Astrocyte of the spinal cord (primary cell): ENCODE data around the gene S100B.

Experiments
- DNase-seq: peaks from one replicate; pipeline ENCODE4 v3.0.0; 2011; ENCODE audit warnings: low read depth, low spot score
- H3K4me3 ChIP-seq: 2 replicates; pipeline ENCODE4 v1.5.1; 2011; ENCODE audit warnings: low read depth, mild to moderate bottlenecking, low read length, moderate library complexity
- in situ Hi-C: cut with HindIII; loops from 2 replicates; pipeline ENCODE4 v1.10.0; 2017; ENCODE audit warnings: low sequenced_read_pairs
- TF ChIP-seq, protein P1 (sequence below): IDR thresholded peaks from 2 replicates; pipeline ENCODE4 v1.5.1; 2012; ENCODE audit warnings: low read depth, mild to moderate bottlenecking, low read length, inconsistent platforms

The S100B gene

GRCh38 chr21:46564391-46564790, 40.5 kb downstream of the S100B start:
- H3K4me3 ChIP-seq = no peak overlapping the region
- TF ChIP-seq, protein P1, sequence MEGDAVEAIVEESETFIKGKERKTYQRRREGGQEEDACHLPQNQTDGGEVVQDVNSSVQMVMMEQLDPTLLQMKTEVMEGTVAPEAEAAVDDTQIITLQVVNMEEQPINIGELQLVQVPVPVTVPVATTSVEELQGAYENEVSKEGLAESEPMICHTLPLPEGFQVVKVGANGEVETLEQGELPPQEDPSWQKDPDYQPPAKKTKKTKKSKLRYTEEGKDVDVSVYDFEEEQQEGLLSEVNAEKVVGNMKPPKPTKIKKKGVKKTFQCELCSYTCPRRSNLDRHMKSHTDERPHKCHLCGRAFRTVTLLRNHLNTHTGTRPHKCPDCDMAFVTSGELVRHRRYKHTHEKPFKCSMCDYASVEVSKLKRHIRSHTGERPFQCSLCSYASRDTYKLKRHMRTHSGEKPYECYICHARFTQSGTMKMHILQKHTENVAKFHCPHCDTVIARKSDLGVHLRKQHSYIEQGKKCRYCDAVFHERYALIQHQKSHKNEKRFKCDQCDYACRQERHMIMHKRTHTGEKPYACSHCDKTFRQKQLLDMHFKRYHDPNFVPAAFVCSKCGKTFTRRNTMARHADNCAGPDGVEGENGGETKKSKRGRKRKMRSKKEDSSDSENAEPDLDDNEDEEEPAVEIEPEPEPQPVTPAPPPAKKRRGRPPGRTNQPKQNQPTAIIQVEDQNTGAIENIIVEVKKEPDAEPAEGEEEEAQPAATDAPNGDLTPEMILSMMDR = no peak
- DNase-seq = no peak
- in situ Hi-C loops = no loop called here

DNA sequence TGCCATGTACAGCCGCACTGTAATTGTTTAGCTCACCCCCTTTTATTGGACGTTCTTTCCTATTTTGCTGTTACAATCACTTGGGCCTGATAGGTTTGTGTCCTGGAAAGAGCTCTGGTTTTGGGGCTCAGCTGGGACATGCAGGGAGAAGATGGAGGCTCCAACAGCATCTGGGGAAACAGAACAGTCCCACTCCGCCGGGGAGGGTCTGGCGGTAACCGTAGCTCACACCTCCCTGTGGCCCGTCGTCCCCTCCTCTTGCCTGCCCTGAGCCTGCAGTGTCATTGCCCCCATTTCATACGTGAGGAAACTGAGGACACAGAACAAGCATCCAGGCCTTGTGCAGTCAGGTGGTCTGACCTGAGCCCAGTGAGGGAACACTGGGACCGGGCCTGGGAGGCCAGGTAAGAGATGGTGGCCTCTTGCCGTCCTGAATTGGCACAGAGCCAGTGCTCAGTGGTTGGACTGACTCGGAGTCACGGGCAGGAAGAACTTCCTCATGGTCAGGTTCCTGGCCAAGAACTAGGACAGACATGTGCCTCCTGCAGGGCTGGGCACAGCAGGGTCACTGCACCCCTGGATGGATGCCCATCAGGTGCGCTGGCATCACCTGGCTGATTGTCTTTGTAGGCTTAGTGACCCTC, 41.8 kb downstream of the S100B start:
- H3K4me3 ChIP-seq = no peak overlapping the region
- TF ChIP-seq, protein P1 = no peak
- DNase-seq = no peak
- in situ Hi-C loops = no loop called here

GRCh38 chr21:46562472-46562871, 42.4 kb downstream of the S100B start:
- in situ Hi-C loops = no loop called here
- TF ChIP-seq, protein P1 = no peak
- H3K4me3 ChIP-seq = no peak overlapping the region
- no peak for DNase-seq

- TF ChIP-seq, protein P1 = no peak
- H3K4me3 ChIP-seq = no peak overlapping the region
- DNase-seq = no peak
- in situ Hi-C loops = no loop called here
Measured at GRCh38 chr21:46561445-46562090, 43.3 kb downstream of the S100B start.

- TF ChIP-seq, protein P1 = no peak
- no peak overlapping the region for H3K4me3 ChIP-seq
- in situ Hi-C loops = no loop called here
- DNase-seq = no peak
Measured at GRCh38 chr21:46560568-46561444, 44.1 kb downstream of the S100B start.

GRCh38 chr21:46559291-46559983, 45.4 kb downstream of the S100B start:
- no peak overlapping the region for H3K4me3 ChIP-seq
- in situ Hi-C loops = no loop called here

More at GRCh38 chr21:46559291-46559983, 45.4 kb downstream of the S100B start:
- TF ChIP-seq, protein P1 = no peak
- no peak for DNase-seq
